GM18870 (cell line): ENCODE results near the gene GPR17.

Experiments
- ATAC-seq: cut with Tn5 transposase; IDR thresholded peaks from one replicate; pipeline ENCODE4 v1.9.1; 2021; ENCODE audit warnings: moderate library complexity; ENCODE audit not compliant: unreplicated experiment

The GPR17 gene

GRCh38 chr2:127683056-127683455, 37.1 kb downstream of the GPR17 start:
- no peak for ATAC-seq

- no peak for ATAC-seq
Observed at GRCh38 chr2:127683757-127684156, 37.8 kb downstream of the GPR17 start.

DNA sequence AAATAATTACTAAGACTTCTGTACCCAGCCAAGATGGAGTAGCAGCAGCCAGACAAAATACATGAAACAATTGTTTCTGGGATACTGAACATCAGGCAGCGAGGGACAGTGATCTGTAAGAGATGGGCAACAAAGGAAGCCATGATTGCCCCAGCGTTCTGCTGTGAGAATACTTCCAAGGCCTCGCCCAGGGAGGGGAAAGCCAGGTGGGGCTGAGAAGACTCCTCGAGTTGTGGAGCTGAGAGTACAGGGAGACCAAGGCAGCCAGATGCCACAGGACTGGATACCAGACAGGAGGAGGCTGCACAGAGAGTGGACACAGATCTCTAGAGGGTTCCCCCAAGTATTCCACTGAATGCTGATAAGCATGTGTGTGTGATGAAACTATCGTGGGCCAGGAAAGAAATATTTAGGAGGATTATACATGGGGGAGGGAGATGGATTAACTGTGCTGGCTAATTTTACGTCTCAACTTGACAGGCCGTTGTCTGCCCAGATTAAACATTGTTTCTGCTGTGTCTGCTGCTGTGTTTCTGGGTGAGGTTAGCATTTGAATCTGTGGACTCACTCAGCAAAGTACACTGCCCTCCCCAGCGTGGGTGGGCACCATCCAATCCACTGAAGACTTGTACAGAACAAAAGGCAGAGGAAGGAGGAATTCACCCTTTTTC, 39.6 kb downstream of the GPR17 start:
- ATAC-seq, result no peak

DNA sequence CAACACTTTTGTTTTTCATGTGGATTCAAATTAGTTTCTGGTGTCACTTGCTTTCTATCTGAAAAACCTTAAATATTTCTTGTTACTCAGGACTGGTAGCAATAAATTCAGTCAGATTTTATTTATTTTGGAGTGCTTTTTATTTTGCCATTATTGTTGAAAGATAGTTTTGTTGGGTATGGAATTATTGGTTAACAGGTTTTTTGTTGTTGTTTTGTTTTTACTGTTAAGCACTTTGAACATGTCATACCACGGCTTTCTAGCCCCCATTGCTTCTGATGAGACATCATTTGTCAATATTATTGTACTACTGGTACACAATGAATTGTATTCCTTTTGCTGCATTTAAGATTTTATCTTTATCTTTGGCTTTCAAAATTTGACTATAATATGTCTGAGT, 42.5 kb downstream of the GPR17 start:
- ATAC-seq, result no peak

DNA sequence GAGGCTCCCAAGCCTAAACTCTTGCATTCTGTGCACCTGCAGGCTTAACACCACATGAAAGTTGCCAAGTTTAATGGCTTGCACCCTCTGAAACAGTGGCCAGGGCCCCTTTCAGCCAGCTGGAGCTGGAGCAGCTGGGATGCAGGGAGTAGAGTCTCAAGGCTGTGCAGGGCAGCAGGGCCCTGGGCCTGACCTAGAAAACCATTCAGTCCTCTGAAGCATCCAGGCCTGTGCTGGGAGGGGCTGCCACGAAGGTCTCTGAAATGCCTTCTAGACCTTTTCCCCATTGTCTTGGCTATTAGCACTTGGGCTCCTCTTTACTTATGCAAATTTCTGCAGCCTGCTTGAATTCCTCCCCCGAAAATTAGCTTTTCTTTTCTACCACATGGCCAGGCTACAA, 44.7 kb downstream of the GPR17 start:
- no peak for ATAC-seq

GRCh38 chr2:127694986-127695385, 49.0 kb downstream of the GPR17 start:
- no peak for ATAC-seq

DNA sequence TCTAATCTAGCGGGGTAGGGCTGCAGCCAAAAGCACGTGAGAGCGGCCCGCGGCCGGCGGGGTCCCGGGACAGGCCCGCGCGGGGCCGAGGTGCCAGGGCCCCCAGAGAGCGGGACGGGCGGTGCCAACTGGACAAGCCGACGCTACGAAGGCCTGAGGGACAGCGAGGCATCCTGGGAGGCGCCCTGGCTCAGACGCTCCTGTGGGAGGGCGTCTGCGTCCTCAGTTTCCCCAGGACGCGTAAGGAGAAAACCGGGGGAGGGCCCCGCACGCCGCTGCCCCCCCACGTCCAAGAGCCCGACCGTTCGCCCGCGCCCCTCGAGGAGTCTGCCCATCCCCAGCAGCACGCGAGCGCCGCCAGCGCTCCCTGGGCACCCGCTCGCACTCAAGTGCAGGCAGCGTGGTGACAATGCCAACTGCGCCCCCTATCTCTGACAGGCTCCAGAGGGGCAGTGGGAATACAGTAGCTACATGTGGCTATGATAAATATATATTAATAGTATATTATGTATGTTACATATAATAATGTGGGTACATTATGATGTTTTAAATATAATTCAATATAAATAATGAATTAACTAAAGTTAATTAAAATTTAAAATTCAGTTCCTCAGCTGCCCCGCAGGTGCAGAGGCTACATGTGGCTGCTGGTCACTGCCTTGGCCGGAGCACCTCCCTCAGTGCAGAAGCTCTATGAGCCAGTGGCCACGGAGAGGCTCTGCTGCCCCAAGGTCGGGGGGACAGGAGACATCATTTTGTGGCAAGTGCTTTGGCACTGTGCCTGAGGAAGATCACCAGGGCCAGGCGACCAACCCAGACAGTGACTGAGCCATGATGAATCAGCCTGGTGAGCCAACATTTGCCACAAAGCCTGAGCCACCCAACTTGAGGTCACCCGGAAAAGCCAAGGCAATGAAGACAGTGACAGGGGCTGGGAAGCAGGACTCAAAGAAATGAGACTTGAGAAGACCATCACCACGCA, 49.8 kb downstream of the GPR17 start:
- no peak for ATAC-seq

- no peak for ATAC-seq
Observed at GRCh38 chr2:127697482-127698180, 51.7 kb downstream of the GPR17 start.

- no peak for ATAC-seq
Observed at GRCh38 chr2:127698553-127699355, 52.8 kb downstream of the GPR17 start.

- ATAC-seq, result peak; percentile 66
Observed at GRCh38 chr2:127700527-127701192, 54.7 kb downstream of the GPR17 start.

DNA sequence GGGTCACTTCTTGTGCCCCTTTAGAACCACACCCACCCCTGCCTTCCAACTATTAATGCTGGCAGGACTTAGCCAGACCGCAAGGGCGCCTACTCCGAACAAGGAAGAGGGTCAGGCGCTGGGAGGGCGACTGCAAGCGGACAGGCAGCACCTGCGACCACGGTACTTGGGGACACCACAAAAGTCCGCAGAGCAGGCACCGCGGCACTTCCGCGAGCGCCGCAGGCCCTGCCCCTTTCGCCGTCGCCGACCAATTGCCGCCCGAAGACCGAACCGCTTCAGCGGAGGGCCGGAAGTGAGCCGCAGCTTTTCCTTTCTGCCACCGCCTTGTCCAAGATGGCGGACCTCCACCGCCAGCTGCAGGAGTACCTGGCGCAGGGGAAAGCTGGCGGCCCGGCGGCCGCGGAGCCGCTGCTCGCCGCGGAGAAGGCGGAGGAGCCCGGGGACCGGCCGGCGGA, 55.3 kb downstream of the GPR17 start, which contains the start of gene SFT2D3:
Gene SFT2D3 (plus strand): TSS at position 305 of the 458 bp plus-strand sequence. CDS start 32 bp downstream, at position 337.
- ATAC-seq, result peak; percentile 59

GRCh38 chr2:127701651-127702394, 55.9 kb downstream of the GPR17 start:
- peak; percentile 31 for ATAC-seq
